ENCODE measurements around the gene DUSP28. TPM values are rescaled to one million over a fixed set of nuclear protein-coding genes. Genes with fewer than 3 reads are reported as not detected.

The DUSP28 gene
- total and polyA plus RNA-seq, 2 of the 8 experiments (the other 6 are each of a cell fraction or from before 2014, with no cell fraction given), result 2.1 to 2.3 TPM

GRCh38 chr2:240611601-240612210, 51.5 kb downstream of the DUSP28 start (continued):
- no peak for TF ChIP-seq CHD7 (IDR thresholded peaks at IDR 0.05; ENCODE audit: insufficient replicate concordance, low read length)
- no peak for TF ChIP-seq ASH2L (IDR thresholded peaks at IDR 0.05; ENCODE audit: low read length)
- no peak for TF ChIP-seq SP2 (IDR thresholded peaks at IDR 0.05; ENCODE audit: low read length)
- no peak for TF ChIP-seq POU5F1 (IDR thresholded peaks at IDR 0.05; ENCODE audit: low read depth, low read length)
- TF ChIP-seq KDM1A (IDR thresholded peaks at IDR 0.05; ENCODE audit: borderline replicate concordance, low read length), result no peak
- TF ChIP-seq RXRA (IDR thresholded peaks at IDR 0.05; ENCODE audit: insufficient read depth, low read depth, low read length), result no peak
- TF ChIP-seq CBX8 (IDR thresholded peaks at IDR 0.05; ENCODE audit: borderline replicate concordance, low read depth, low read length), result no peak
- no peak for TF ChIP-seq CBX5 (IDR thresholded peaks at IDR 0.05; ENCODE audit: low read depth, low read length)

Data from H1 (cell line).